ENCODE data around the gene MAP3K3. TPM values are rescaled to one million over a fixed set of nuclear protein-coding genes. Genes with fewer than 3 reads are reported as not detected.

MAP3K3 gene
- total and polyA plus RNA-seq, 10 donors = 12.2 to 125 (median 87.9) TPM

GRCh38 chr17:63707151-63707550 lies 84.9 kb downstream of the MAP3K3 start:
- TF ChIP-seq POLR2AphosphoS5 (IDR thresholded peaks at IDR 0.05) = peak in 2 of 3 donors; percentile 42 to 58
- no peak for TF ChIP-seq CTCF (IDR thresholded peaks at IDR 0.05 in 8 of 11, conservative IDR thresholded peaks at IDR 0.05 in 3 of 11)
- DNase-seq = no peak
- Histone ChIP-seq H3K9me3 (no peaks in the 10 kb centered on the region), H3K4me1 (peaks cover 26 to 77% (median 56%) of the 10 kb centered on the region in 6 donors), H3K27me3 (replicated peaks in 1 of 7) (no peaks in the 10 kb centered on the region), H3K27ac (peak overlapping the region; percentile 15 to 100 (median 56)), H3K4me3 (peak overlapping the region in 1 of 8 donors; percentile 3), H3K36me3 (peaks cover 0 to 97% (median 45%) of the 10 kb centered on the region in 6 donors)
- 77 to 92% (median 86%) methylated on average over 7 to 11 of the region's 11 CpGs for WGBS, 5 donors
- intact Hi-C loops (cut with DNase I; ENCODE audit: low total_unique reads) = no loop called here

GRCh38 chr17:63709110-63709509 lies 86.9 kb downstream of the MAP3K3 start:
- 88 to 96% (median 90%) methylated on average over 6 of the region's 6 CpGs for WGBS, 5 donors
- Histone ChIP-seq H3K4me1 (peaks cover 14 to 58% (median 36%) of the 10 kb centered on the region in 6 donors), H3K4me3 (no peak overlapping the region), H3K27me3 (replicated peaks in 1 of 7) (no peaks in the 10 kb centered on the region), H3K9me3 (no peaks in the 10 kb centered on the region), H3K27ac (peak overlapping the region in 1 of 8 donors; percentile 56), H3K36me3 (peaks cover 0 to 100% (median 46%) of the 10 kb centered on the region in 6 donors)
- no peak for TF ChIP-seq POLR2AphosphoS5 (IDR thresholded peaks at IDR 0.05)
- no peak for TF ChIP-seq CTCF (IDR thresholded peaks at IDR 0.05 in 8 of 11, conservative IDR thresholded peaks at IDR 0.05 in 3 of 11)
- no peak for TF ChIP-seq POLR2A (IDR thresholded peaks at IDR 0.05)
- DNase-seq = no peak
- intact Hi-C loops (cut with DNase I; ENCODE audit: low total_unique reads) = no loop called here

- Histone ChIP-seq H3K27ac (peak overlapping the region in 1 of 8 donors; percentile 8), H3K4me1 (peaks cover 0 to 20% (median 3%) of the 10 kb centered on the region in 6 donors), H3K36me3 (peaks cover 0 to 90% (median 36%) of the 10 kb centered on the region in 6 donors), H3K27me3 (replicated peaks in 1 of 7) (no peaks in the 10 kb centered on the region), H3K4me3 (no peak overlapping the region), H3K9me3 (no peaks in the 10 kb centered on the region)
- intact Hi-C loops (cut with DNase I; ENCODE audit: low total_unique reads) = no loop called here
- DNase-seq = no peak
- 79 to 86% (median 84%) methylated on average over 10 of the region's 10 CpGs for WGBS, 5 donors
- TF ChIP-seq CTCF (IDR thresholded peaks at IDR 0.05 in 8 of 11, conservative IDR thresholded peaks at IDR 0.05 in 3 of 11) (no peak), POLR2AphosphoS5 (IDR thresholded peaks at IDR 0.05) (peak in 2 of 3 donors; percentile 25 to 34), POLR2A (IDR thresholded peaks at IDR 0.05) (no peak)
Observed at GRCh38 chr17:63714550-63715277, 92.5 kb downstream of the MAP3K3 start.

- 72 to 81% (median 75%) methylated on average over 3 of the region's 3 CpGs for WGBS, 5 donors
Observed at GRCh38 chr17:63716426-63716825, 94.2 kb downstream of the MAP3K3 start.

More at GRCh38 chr17:63716426-63716825, 94.2 kb downstream of the MAP3K3 start:
- H3K27me3 ChIP-seq (replicated peaks in 1 of 7) = no peaks in the 10 kb centered on the region
- H3K9me3 ChIP-seq = no peaks in the 10 kb centered on the region
- DNase-seq = no peak
- H3K27ac ChIP-seq = peak overlapping the region in 7 of 8 donors; percentile 4 to 77 (median 58)
- H3K36me3 ChIP-seq = peaks cover 0 to 90% (median 24%) of the 10 kb centered on the region in 6 donors
- TF ChIP-seq POLR2AphosphoS5 (IDR thresholded peaks at IDR 0.05) = peak in 1 of 3 donors; percentile 27
- no peak for TF ChIP-seq CTCF (IDR thresholded peaks at IDR 0.05 in 8 of 11, conservative IDR thresholded peaks at IDR 0.05 in 3 of 11)
- no peak for TF ChIP-seq POLR2A (IDR thresholded peaks at IDR 0.05)
- peaks cover 0 to 6% (median 0%) of the 10 kb centered on the region in 6 donors for H3K4me1 ChIP-seq
- intact Hi-C loops (cut with DNase I; ENCODE audit: low total_unique reads) = no loop called here
- H3K4me3 ChIP-seq = no peak overlapping the region
